ENCODE measurements around the gene TRIM41.
"Not testable (repeated sequence)": the region's sequence is repeated elsewhere in the genome, so short reads cannot be mapped to it uniquely, and the experiment has no call there.

TRIM41 gene

DNA sequence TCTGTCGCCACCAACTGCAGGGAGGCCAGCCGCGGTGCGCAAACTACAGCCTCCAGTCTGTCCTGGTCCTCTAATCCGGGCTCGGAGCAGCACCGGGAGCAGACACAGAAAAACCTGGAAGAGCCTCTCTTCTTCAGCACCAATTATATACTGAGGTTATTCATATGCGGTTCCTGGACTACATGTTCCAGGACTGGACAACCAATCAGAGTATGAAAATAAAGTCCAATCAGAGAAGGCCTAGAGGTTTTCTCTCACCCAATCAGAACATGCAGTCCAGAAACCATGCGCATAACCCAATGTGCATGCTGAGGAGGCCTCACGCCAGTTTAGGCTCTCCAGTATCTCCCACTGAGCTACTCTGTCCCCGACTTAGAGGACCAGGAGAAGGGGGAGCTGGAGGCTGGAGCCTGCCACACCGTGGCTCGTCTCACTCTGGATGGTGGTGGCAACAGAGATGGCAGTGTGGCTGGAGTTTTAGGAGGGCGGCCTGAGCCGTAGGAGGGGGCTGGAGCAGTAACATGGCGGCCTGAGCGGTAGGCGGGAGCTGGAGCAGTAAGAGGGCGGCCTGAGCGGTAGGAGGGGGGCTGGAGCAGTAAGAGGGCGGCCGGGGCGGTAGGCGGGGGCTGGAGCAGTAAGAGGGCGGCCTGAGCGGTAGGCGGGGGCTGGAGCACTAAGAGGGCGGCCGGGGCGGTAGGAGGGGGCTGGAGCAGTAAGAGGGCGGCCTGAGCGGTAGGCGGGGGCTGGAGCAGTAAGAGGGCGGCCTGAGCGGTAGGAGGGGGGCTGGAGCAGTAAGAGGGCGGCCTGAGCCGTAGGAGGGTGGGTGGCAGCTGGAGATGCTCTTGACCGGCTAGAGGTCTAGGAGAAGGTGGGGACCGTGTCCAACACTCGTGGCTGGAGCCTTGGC, 58.2 kb downstream of the TRIM41 start:
- DNase-seq (ENCODE audit: insufficient read length, low spot score) (peak; percentile 47), FAIRE-seq (no peak)
- TF ChIP-seq POLR2A (IDR thresholded peaks at IDR 0.05; ENCODE audit: low read depth, low read length): peak; percentile 34; the same call in 1 of the 2 replicates

DNA sequence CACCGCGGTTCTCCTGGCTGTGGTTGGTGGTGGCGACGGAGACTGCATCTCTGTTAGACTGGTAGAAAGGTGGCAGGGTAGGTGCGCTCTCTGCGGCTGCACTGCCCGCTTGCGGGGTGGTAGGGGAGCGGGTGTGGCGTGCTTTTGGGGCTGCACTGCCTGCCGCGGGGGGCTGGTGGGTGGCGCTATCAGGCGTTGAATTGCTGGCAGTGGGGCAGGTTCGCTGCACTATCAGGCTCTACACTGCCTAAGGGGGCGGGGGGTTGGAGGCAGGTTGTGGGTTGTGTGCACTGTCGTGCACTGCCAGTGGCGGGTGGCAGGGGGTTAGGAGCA, 58.9 kb downstream of the TRIM41 start:
- no peak for DNase-seq (ENCODE audit: insufficient read length, low spot score)
- TF ChIP-seq POLR2A (IDR thresholded peaks at IDR 0.05; ENCODE audit: low read depth, low read length): no peak
- no peak for FAIRE-seq

DNA sequence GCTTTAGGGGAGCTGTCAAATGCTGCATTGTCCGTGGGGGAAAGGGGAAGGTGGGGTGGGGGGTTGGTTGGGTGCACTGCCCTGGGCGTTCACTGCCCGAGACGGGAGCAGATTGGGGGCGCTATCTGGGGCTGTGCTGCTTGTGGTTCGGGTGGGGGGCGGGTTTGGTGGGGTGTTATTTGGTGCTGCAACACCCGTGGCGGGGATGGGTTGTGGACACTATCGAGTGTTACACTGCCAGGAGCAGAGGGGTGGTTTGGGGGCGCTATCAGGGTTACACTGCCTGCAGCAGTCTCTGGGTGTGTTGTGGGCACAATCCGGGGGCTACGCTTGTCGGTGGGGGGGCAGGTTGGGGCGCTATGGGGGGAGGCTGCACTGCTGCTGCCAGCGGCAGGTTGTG, 59.3 kb downstream of the TRIM41 start:
- FAIRE-seq: not testable (repeated sequence)

DNA sequence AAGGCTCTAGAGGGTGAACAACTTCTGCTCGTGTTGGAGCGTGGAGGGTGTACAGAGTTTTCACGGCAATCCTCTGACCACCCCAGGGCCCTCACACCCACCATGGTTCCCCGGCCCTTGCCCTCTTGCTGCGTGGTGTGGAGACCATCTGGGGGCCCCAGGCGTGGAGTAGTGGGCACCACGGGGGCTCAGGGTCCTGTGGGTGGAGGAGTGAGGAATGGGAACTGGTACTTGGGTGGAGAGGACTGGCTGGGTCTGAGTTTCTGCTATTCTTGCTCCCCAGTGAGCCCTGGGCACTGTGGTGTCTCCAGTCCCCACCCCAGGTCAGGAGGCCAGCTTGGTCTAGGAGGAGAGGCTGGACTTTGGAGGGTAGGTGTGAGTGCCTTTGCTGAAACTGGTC, 59.8 kb downstream of the TRIM41 start:
- DNase-seq (ENCODE audit: insufficient read length, low spot score) (no peak), FAIRE-seq (no peak)
- no peak for TF ChIP-seq POLR2A (IDR thresholded peaks at IDR 0.05; ENCODE audit: low read depth, low read length)

More for the DNA sequence above, 59.3 kb downstream of the TRIM41 start:
- not testable (repeated sequence) for DNase-seq (ENCODE audit: insufficient read length, low spot score)

DNA sequence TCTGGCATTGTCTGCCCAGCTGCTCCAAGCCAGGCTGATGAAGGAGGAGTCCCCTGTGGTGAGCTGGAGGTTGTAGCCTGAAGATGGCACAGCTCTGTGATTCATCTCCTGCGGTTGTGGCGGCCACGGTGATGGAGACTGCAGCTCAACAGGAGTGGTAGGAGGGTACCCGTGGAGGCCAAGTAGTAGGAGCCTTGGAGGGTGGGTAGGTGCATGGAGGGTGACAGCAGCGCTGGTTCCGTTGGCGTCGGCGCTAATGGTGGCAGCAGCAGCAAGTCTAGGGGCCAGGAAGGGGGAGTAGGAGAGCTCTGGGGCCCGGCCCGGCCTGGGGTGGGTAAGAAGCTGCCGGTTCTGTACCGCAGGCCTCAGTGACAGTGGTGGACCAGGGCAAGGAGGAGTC, 60.3 kb downstream of the TRIM41 start:
- DNase-seq (ENCODE audit: insufficient read length, low spot score) (no peak), FAIRE-seq (no peak)
- no peak for TF ChIP-seq POLR2A (IDR thresholded peaks at IDR 0.05; ENCODE audit: low read depth, low read length)

DNA sequence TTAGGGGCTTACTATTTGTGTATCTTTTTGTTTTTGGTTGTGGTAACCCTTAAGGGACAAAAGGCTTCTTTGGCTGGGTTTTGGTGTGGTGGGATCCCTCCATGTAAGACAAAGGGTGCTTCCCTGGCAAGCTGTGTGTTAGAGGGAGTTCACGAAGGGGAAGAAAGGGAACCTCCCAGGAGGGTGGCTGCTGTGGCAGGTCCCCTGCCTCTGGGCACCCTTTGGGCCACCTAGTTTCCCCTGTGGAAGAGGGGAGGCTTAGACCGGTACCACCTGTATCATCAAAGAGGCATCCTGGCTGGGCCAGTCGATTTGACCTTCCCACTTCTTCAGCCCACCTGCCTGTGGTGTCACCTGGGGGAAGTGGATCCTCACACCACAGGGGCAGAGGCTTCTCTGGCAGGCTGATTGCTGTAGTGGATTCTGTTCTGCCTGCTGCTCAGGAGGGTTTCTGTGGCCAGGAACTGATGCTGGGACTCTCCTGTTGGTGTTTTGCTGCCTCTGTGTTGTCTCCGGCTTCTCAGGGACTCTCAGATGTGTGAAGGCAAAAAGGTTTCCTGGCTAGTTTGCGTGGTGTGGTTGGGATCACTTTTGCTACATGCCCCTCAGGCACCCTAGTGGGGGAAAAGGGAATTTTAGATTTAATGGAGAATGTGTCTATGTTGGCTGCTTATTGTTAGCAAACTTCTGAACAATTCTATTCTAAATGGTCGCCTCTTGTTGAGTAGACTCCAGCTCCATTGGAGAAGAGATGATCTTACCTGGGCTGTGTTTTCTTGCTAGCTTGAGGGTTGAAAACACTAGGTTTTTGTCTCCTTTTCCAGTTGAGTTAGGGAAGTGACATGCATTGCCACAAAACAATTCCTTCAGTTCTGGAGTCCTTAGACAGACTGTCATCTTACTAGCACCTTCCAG, 61.0 kb downstream of the TRIM41 start:
- FAIRE-seq; DNase-seq (ENCODE audit: insufficient read length, low spot score): not testable (repeated sequence)

Data from H54 (cell line).